ENCODE measurements around the gene KAZN. TPM values are rescaled to one million over a fixed set of nuclear protein-coding genes. Genes with fewer than 3 reads are reported as not detected.

The KAZN gene
- polyA plus RNA-seq, 1 of the 3 experiments (the other 2 are of a cell fraction): 6.8 TPM

DNA sequence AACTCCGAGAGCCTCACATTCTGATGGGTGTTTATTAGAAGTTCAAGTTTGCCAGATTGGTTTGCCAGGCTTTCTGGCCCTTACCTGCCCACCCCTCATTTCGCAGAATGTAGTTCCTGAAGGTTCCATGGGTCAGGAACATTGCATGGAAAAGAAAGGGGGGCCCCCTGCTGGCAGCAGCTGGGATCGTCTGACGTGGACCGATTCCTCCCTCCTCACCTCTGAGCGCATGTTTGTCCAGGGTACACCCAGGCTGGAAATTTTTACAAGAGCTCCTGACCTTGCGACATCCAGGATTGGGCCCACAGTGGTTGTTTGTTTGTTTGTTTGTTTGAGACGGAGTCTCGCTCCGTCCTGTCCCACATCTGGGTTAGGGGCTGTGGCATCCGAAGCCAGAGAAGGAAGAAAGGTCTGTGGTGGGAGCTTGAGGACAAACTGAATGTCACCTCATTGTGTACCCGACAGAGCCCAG lies 429.1 kb downstream of the KAZN start:
- ChIA-PET CTCF (interaction anchor here (0.5 to 4.4 kb wide), 68 partner anchors 10 to 1320 kb away, joined by 3 to 44 read pairs (median 4); no protein-coding TSS in a partner anchor), POLR2A (no interaction called here)
- no peak overlapping the region for H3K4me2 ChIP-seq
- no peaks in the 10 kb centered on the region for H3K4me1 ChIP-seq (ENCODE audit: control insufficient read depth in 1 of 2, insufficient read depth in 2 of 2, low read depth in 1 of 2, low read length in 1 of 2)
- peak overlapping the region in 1 of 2 experiments; percentile 50; a peak in 1 of 4 replicates for H3K4me3 ChIP-seq (ENCODE audit: low read depth in 2 of 2, low read length in 1 of 2)
- no peaks in the 10 kb centered on the region for H3K36me3 ChIP-seq (replicated peaks in 1 of 2; ENCODE audit: control insufficient read depth in 1 of 2, insufficient read depth in 2 of 2, low read length in 1 of 2)
- peaks cover 8% of the 10 kb centered on the region; the same call in 1 of the 2 replicates for H4K20me1 ChIP-seq (ENCODE audit: insufficient read depth)
- H2AFZ ChIP-seq (ENCODE audit: low read depth): no peak overlapping the region
- DNase-seq: peak; percentile 85
- H3K27me3 ChIP-seq (ENCODE audit: insufficient read depth): no peaks in the 10 kb centered on the region
- H3K9me2 ChIP-seq: no peaks in the 10 kb centered on the region
- no peak overlapping the region for H3K27ac ChIP-seq (ENCODE audit: low read depth in 2 of 2, low read length in 1 of 2)
- no peaks in the 10 kb centered on the region for H3K9me3 ChIP-seq
- WGBS (ENCODE audit: low lambda C conversion rate): 39% methylated on average over 9 of the region's 12 CpGs
- H3F3A ChIP-seq (replicated peaks; ENCODE audit: insufficient read depth): peaks cover 3% of the 10 kb centered on the region
- H3K79me2 ChIP-seq (ENCODE audit: insufficient read depth): peaks cover 37% of the 10 kb centered on the region; the same call in 1 of the 2 replicates
- TF ChIP-seq SMC3 (IDR thresholded peaks at IDR 0.05; ENCODE audit: low read depth, low read length): peak; percentile 91
- TF ChIP-seq NRF1 (IDR thresholded peaks at IDR 0.05; ENCODE audit: low read depth, low read length): peak; percentile 16; the same call in 1 of the 2 replicates
- no peak for TF ChIP-seq NFIC (IDR thresholded peaks at IDR 0.05; ENCODE audit: borderline replicate concordance)
- TF ChIP-seq RAD21 (IDR thresholded peaks at IDR 0.05; ENCODE audit: low read length): peak; percentile 92
- TF ChIP-seq CTCF (IDR thresholded peaks at IDR 0.05): peak; percentile 94
- TF ChIP-seq JUND (IDR thresholded peaks at IDR 0.05): no peak
- no peak for TF ChIP-seq ELF1 (IDR thresholded peaks at IDR 0.05)
- no peak overlapping the region for H3K9ac ChIP-seq

DNA sequence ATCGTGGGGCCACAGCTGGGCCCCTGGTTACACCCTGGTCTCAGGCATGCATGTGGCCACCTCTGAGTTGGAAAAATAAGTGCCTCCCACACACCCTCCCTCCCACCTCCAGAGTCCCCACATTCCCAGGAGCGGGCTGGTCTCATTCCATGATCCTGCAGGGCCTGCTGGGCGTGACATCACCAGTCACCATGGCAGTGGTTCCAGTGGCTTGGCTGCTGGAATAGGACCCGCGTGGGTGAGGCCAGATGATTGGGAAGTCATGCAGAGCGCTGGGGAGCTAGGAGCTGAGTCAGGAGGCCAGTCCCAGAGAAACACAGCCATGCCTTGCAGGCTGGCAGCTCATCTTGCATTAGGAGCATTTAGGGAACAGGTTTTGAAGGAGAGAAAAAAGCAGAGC lies 429.6 kb downstream of the KAZN start:
- Histone ChIP-seq H3K36me3 (replicated peaks in 1 of 2; ENCODE audit: control insufficient read depth in 1 of 2, insufficient read depth in 2 of 2, low read length in 1 of 2) (no peaks in the 10 kb centered on the region), H3K27me3 (ENCODE audit: insufficient read depth) (no peaks in the 10 kb centered on the region), H3K79me2 (ENCODE audit: insufficient read depth) (peaks cover 40% of the 10 kb centered on the region; the same call in 1 of the 2 replicates), H4K20me1 (ENCODE audit: insufficient read depth) (peaks cover 8% of the 10 kb centered on the region; the same call in 1 of the 2 replicates), H3K9me2 (no peaks in the 10 kb centered on the region), H3K4me2 (no peak overlapping the region), H3K9ac (no peak overlapping the region), H3K4me1 (ENCODE audit: control insufficient read depth in 1 of 2, insufficient read depth in 2 of 2, low read depth in 1 of 2, low read length in 1 of 2) (no peaks in the 10 kb centered on the region), H3K27ac (ENCODE audit: low read depth in 2 of 2, low read length in 1 of 2) (no peak overlapping the region), H3F3A (replicated peaks; ENCODE audit: insufficient read depth) (peaks cover 3% of the 10 kb centered on the region), H2AFZ (ENCODE audit: low read depth) (no peak overlapping the region), H3K4me3 (ENCODE audit: low read depth in 2 of 2, low read length in 1 of 2) (no peak overlapping the region), H3K9me3 (no peaks in the 10 kb centered on the region)
- 19% methylated on average over 3 of the region's 6 CpGs for WGBS (ENCODE audit: low lambda C conversion rate)
- TF ChIP-seq RXRA (IDR thresholded peaks at IDR 0.05; ENCODE audit: borderline replicate concordance, low read depth): no peak
- no peak for TF ChIP-seq MEF2A (IDR thresholded peaks at IDR 0.05; ENCODE audit: borderline replicate concordance, low read depth)
- TF ChIP-seq TEAD4 (IDR thresholded peaks at IDR 0.05; ENCODE audit: borderline replicate concordance, insufficient read depth): no peak
- TF ChIP-seq REST (IDR thresholded peaks at IDR 0.05; ENCODE audit: low read depth, low read length): no peak
- no peak for TF ChIP-seq TCF12 (IDR thresholded peaks at IDR 0.05)
- peak; percentile 83 for TF ChIP-seq RFX5 (IDR thresholded peaks at IDR 0.05; ENCODE audit: low read length)
- CTCF ChIA-PET: interaction anchor here (0.5 to 4.4 kb wide), 65 partner anchors 9 to 1320 kb away, joined by 3 to 44 read pairs (median 5); no protein-coding TSS in a partner anchor
- POLR2A ChIA-PET: no interaction called here
- DNase-seq: no peak
